ENCODE data around the gene MAGEA9B.
"Not testable (repeated sequence)": the region's sequence is repeated elsewhere in the genome, so short reads cannot be mapped to it uniquely, and the experiment has no call there.

The MAGEA9B gene

GRCh38 chrX:149534926-149535602 is 52.2 kb downstream of the MAGEA9B start:
- not testable (repeated sequence) for DNase-seq (ENCODE audit: low spot score)

- not testable (repeated sequence) for DNase-seq (ENCODE audit: low spot score)
Measured at GRCh38 chrX:149533999-149534398, 53.3 kb downstream of the MAGEA9B start.

- DNase-seq (ENCODE audit: low spot score) = not testable (repeated sequence)
Measured at GRCh38 chrX:149532868-149533267, 54.4 kb downstream of the MAGEA9B start.

Data from iPS-NIHi11 (cell line).